Measurements from ENCODE around the gene ATAD3B. TPM values are rescaled to one million over a fixed set of nuclear protein-coding genes. Genes with fewer than 3 reads are reported as not detected.

ATAD3B gene
- total RNA-seq (2022) (42.2 and 46.9 TPM in 2 replicates), Bru-seq, nascent RNA (percentile 65 among the genes with signal in this experiment), BruChase-seq, experiment 1, labeled RNA remaining after a 6-hour chase (percentile 77 among the genes with signal in this experiment), BruChase-seq, experiment 2, labeled RNA remaining after a 2-hour chase (percentile 71 among the genes with signal in this experiment)
- long read RNA-seq, full-length matches to known transcripts: 11 of 33 reads
- long read RNA-seq, partial matches to known transcripts: 13 of 33 reads
- long read RNA-seq, other reads (novel, unspliced or antisense): 9 of 33 reads

GRCh38 chr1:1471389-1472052, at the start of gene ATAD3B:
Gene ATAD3B (plus strand): TSS chr1:1471765. CDS start chr1:1471885, 120 bp downstream.
- ChIA-PET CTCF (interaction anchor here (0.6 kb wide), 1 partner anchor 90 kb away, joined by 3 read pairs; no protein-coding TSS in a partner anchor), POLR2A (interaction anchor here (0.9 to 1.5 kb wide), 2 partner anchors 64 to 72 kb away, joined by 3 to 4 read pairs; partner anchors contain the start of gene CCNL2)
- Mint-ChIP-seq H3K4me3 (ENCODE audit: unreplicated experiment) (peak within 1 kb of the TSS; percentile 88), H3K27ac (ENCODE audit: low read depth, unreplicated experiment) (peak within 1 kb of the TSS; percentile 80), H3K9me3 (ENCODE audit: unreplicated experiment) (no peaks in the 10 kb centered on the region), H3K27me3 (ENCODE audit: insufficient read depth, unreplicated experiment) (no peaks in the 10 kb centered on the region), H3K4me1 (ENCODE audit: insufficient read depth, unreplicated experiment) (peaks cover 6% of the 10 kb centered on the region), H3K36me3 (ENCODE audit: insufficient read depth, unreplicated experiment) (peaks cover 14% of the 10 kb centered on the region)
- no peak for TF ChIP-seq CTCF (IDR thresholded peaks at IDR 0.05; ENCODE audit: unreplicated experiment)
- DNase-seq (ENCODE audit: unreplicated experiment): peak; percentile 93
- intact Hi-C loops (cut with micrococcal nuclease): no loop called here
- no TSS peak for BruUV-seq (replicated peaks)

GRCh38 chr1:1421907-1422464, 49.6 kb upstream of the ATAD3B start:
- POLR2A ChIA-PET: no interaction called here
- H3K27ac Mint-ChIP-seq (ENCODE audit: low read depth, unreplicated experiment): no peak overlapping the region
- no peaks in the 10 kb centered on the region for H3K36me3 Mint-ChIP-seq (ENCODE audit: insufficient read depth, unreplicated experiment)
- DNase-seq (ENCODE audit: unreplicated experiment): no peak
- no TSS peak for BruUV-seq (replicated peaks)
- CTCF ChIA-PET: interaction anchor here (1.0 kb wide), 1 partner anchor 19 kb away, joined by 3 read pairs; no protein-coding TSS in a partner anchor
- H3K4me1 Mint-ChIP-seq (ENCODE audit: insufficient read depth, unreplicated experiment): no peaks in the 10 kb centered on the region
- no peaks in the 10 kb centered on the region for H3K9me3 Mint-ChIP-seq (ENCODE audit: unreplicated experiment)
- intact Hi-C loops (cut with micrococcal nuclease): no loop called here
- no peaks in the 10 kb centered on the region for H3K27me3 Mint-ChIP-seq (ENCODE audit: insufficient read depth, unreplicated experiment)
- H3K4me3 Mint-ChIP-seq (ENCODE audit: unreplicated experiment): no peak overlapping the region
- TF ChIP-seq CTCF (IDR thresholded peaks at IDR 0.05; ENCODE audit: unreplicated experiment): no peak

GRCh38 chr1:1422465-1423244, 48.9 kb upstream of the ATAD3B start:
- intact Hi-C loops (cut with micrococcal nuclease): no loop called here
- no peak for TF ChIP-seq CTCF (IDR thresholded peaks at IDR 0.05; ENCODE audit: unreplicated experiment)
- Mint-ChIP-seq H3K27me3 (ENCODE audit: insufficient read depth, unreplicated experiment) (no peaks in the 10 kb centered on the region), H3K4me3 (ENCODE audit: unreplicated experiment) (no peak overlapping the region), H3K9me3 (ENCODE audit: unreplicated experiment) (no peaks in the 10 kb centered on the region), H3K4me1 (ENCODE audit: insufficient read depth, unreplicated experiment) (no peaks in the 10 kb centered on the region), H3K36me3 (ENCODE audit: insufficient read depth, unreplicated experiment) (no peaks in the 10 kb centered on the region), H3K27ac (ENCODE audit: low read depth, unreplicated experiment) (no peak overlapping the region)
- POLR2A ChIA-PET: no interaction called here
- CTCF ChIA-PET: interaction anchor here (1.0 kb wide), 1 partner anchor 18 kb away, joined by 3 read pairs; no protein-coding TSS in a partner anchor
- no peak for DNase-seq (ENCODE audit: unreplicated experiment)
- no TSS peak for BruUV-seq (replicated peaks)

- no peak for TF ChIP-seq CTCF (IDR thresholded peaks at IDR 0.05; ENCODE audit: unreplicated experiment)
- H3K4me3 Mint-ChIP-seq (ENCODE audit: unreplicated experiment): no peak overlapping the region
- BruUV-seq (replicated peaks): no TSS peak
- DNase-seq (ENCODE audit: unreplicated experiment): no peak
- H3K9me3 Mint-ChIP-seq (ENCODE audit: unreplicated experiment): no peaks in the 10 kb centered on the region
- no peak overlapping the region for H3K27ac Mint-ChIP-seq (ENCODE audit: low read depth, unreplicated experiment)
- H3K4me1 Mint-ChIP-seq (ENCODE audit: insufficient read depth, unreplicated experiment): no peaks in the 10 kb centered on the region
- ChIA-PET CTCF (no interaction called here), POLR2A (no interaction called here)
- no peaks in the 10 kb centered on the region for H3K27me3 Mint-ChIP-seq (ENCODE audit: insufficient read depth, unreplicated experiment)
- no peaks in the 10 kb centered on the region for H3K36me3 Mint-ChIP-seq (ENCODE audit: insufficient read depth, unreplicated experiment)
- intact Hi-C loops (cut with micrococcal nuclease): no loop called here
Observed at GRCh38 chr1:1423245-1423597, 48.3 kb upstream of the ATAD3B start.

All from MCF 10A (cell line).